GM12878 (cell line): Measurements from ENCODE around the gene HNRNPDL. TPM values are rescaled to one million over a fixed set of nuclear protein-coding genes. Genes with fewer than 3 reads are reported as not detected.

Experiments used
- DPF2 ChIP-seq: fragments of 450-650 bp; IDR thresholded peaks from 2 replicates; pipeline ENCODE4 v1.6.1; 2017; ENCODE audit warnings: mild to moderate bottlenecking
- EED ChIP-seq: sonication (generic); IDR thresholded peaks from 2 replicates; pipeline ENCODE4 v1.6.1; 2016; ENCODE audit warnings: antibody characterized with exemption, low read depth
- EP300 ChIP-seq, 2 experiments: fragments of 150-350 bp in 1 of 2; IDR thresholded peaks; 2 replicates each; pipeline ENCODE4 v1.6.1; 2011 to 2012; ENCODE audit warnings: low read depth in 2 of 2, low read length in 2 of 2, borderline replicate concordance in 1 of 2, improper control_type of control experiment in 1 of 2, inconsistent platforms in 1 of 2; ENCODE audit not compliant: control insufficient read depth in 1 of 2
- ESRRA ChIP-seq: IDR thresholded peaks from 2 replicates; pipeline ENCODE4 v1.6.1; 2012; ENCODE audit warnings: mild to moderate bottlenecking, low read length, improper control_type of control experiment
- HDAC6 ChIP-seq: fragments of 200-600 bp; sonication (generic); IDR thresholded peaks from one replicate; pipeline ENCODE4 v1.8.0; 2017; ENCODE audit warnings: antibody characterized with exemption; ENCODE audit not compliant: unreplicated experiment
- JUNB ChIP-seq: IDR thresholded peaks from 2 replicates; pipeline ENCODE4 v1.6.1; 2016; ENCODE audit warnings: antibody characterized with exemption, mild to moderate bottlenecking
- JUND ChIP-seq: IDR thresholded peaks from 2 replicates; pipeline ENCODE4 v1.6.1; 2012; ENCODE audit warnings: low read depth, mild to moderate bottlenecking, low read length, improper control_type of control experiment, moderate library complexity
- MTA2 ChIP-seq: fragments of 450-650 bp; IDR thresholded peaks from 2 replicates; pipeline ENCODE4 v1.6.1; 2016; ENCODE audit warnings: low read depth, mild to moderate bottlenecking, moderate library complexity
- MXI1 ChIP-seq: fragments of 150-350 bp; IDR thresholded peaks from 2 replicates; pipeline ENCODE4 v1.6.1; 2011; ENCODE audit warnings: low read depth, mild to moderate bottlenecking, inconsistent platforms, low read length, improper control_type of control experiment
- NFYA ChIP-seq: IDR thresholded peaks from 2 replicates; pipeline ENCODE4 v1.6.1; 2011; ENCODE audit warnings: low read depth, mild to moderate bottlenecking, low read length, improper control_type of control experiment, borderline replicate concordance
- NR2C1 ChIP-seq: fragments of 450-650 bp; IDR thresholded peaks from 2 replicates; pipeline ENCODE4 v1.6.1; 2017; ENCODE audit warnings: antibody characterized with exemption, mild to moderate bottlenecking, moderate library complexity
- RUNX3 ChIP-seq: IDR thresholded peaks from 2 replicates; pipeline ENCODE4 v1.6.1; 2012; ENCODE audit warnings: low read length, inconsistent platforms
- SMAD5 ChIP-seq: IDR thresholded peaks from 2 replicates; pipeline ENCODE4 v1.6.1; 2016; ENCODE audit warnings: antibody characterized with exemption, low read depth
- STAT3 ChIP-seq: IDR thresholded peaks from 2 replicates; pipeline ENCODE4 v1.6.1; 2011; ENCODE audit warnings: low read depth, low read length, improper control_type of control experiment
- polyA plus RNA-seq, 11 experiments: library from polyadenylated mRNA; depleted of rRNA in 4 of 11; unstranded in 6 of 11; stranded (reverse) in 5 of 11; fragments of >200 nt; fragmentation: Nextera tagmentation in 4 of 11; fragmentation: Illumina TruSeq in 1 of 11; extraction: Ambion mirVana in 4 of 11; extraction: Trizol in 1 of 11; gene quantifications; 1 replicate in 1 of 11; 2 replicates in 10 of 11; pipeline versions ENCODE4 v1.2.1 to v1.2.3, GENCODE V29; 2011 to 2016; ENCODE audit warnings: inconsistent platforms in 2 of 11, missing spikeins in 2 of 11, low read depth in 1 of 11
- total RNA-seq, 4 experiments: library from RNA; depleted of rRNA in 3 of 4; stranded (reverse); fragments of >200 nt in 3 of 4; fragmentation: Illumina TruSeq in 1 of 4; extraction: Trizol in 1 of 4; gene quantifications; 2 replicates each; pipeline versions ENCODE4 v1.2.1 to v1.2.3, GENCODE V29; 2013 to 2021
- TF ChIP-seq, protein P1 (sequence below): IDR thresholded peaks from 2 replicates; pipeline ENCODE4 v1.6.1; 2011; ENCODE audit warnings: low read depth, mild to moderate bottlenecking, low read length, moderate library complexity, borderline replicate concordance; ENCODE audit errors: extremely low read depth
- TF ChIP-seq, protein P2 (sequence below): fragments of 450-650 bp; IDR thresholded peaks from 2 replicates; pipeline ENCODE4 v1.6.1; 2017; ENCODE audit warnings: mild to moderate bottlenecking, low read depth, inconsistent platforms; ENCODE audit not compliant: poor library complexity, severe bottlenecking
- TF ChIP-seq, protein P3 (sequence below): IDR thresholded peaks from 2 replicates; pipeline ENCODE4 v1.6.1; 2011; ENCODE audit warnings: borderline replicate concordance, low read depth, mild to moderate bottlenecking, moderate library complexity, mixed read lengths, low read length; ENCODE audit not compliant: insufficient read depth; ENCODE audit errors: extremely low read length
- TF ChIP-seq, protein P4 (sequence below): IDR thresholded peaks from 2 replicates; pipeline ENCODE4 v1.6.1; 2012; ENCODE audit warnings: low read length, inconsistent platforms
- TF ChIP-seq, protein P5 (sequence below): IDR thresholded peaks from 2 replicates; pipeline ENCODE4 v1.6.1; 2012; ENCODE audit warnings: improper control_type of control experiment, low read depth, low read length; ENCODE audit not compliant: insufficient replicate concordance

Gene HNRNPDL
- total and polyA plus RNA-seq, 10 of the 15 experiments (the other 5 are each of a cell fraction or from before 2014, with no cell fraction given) = 217 to 510 (median 345) TPM

DNA sequence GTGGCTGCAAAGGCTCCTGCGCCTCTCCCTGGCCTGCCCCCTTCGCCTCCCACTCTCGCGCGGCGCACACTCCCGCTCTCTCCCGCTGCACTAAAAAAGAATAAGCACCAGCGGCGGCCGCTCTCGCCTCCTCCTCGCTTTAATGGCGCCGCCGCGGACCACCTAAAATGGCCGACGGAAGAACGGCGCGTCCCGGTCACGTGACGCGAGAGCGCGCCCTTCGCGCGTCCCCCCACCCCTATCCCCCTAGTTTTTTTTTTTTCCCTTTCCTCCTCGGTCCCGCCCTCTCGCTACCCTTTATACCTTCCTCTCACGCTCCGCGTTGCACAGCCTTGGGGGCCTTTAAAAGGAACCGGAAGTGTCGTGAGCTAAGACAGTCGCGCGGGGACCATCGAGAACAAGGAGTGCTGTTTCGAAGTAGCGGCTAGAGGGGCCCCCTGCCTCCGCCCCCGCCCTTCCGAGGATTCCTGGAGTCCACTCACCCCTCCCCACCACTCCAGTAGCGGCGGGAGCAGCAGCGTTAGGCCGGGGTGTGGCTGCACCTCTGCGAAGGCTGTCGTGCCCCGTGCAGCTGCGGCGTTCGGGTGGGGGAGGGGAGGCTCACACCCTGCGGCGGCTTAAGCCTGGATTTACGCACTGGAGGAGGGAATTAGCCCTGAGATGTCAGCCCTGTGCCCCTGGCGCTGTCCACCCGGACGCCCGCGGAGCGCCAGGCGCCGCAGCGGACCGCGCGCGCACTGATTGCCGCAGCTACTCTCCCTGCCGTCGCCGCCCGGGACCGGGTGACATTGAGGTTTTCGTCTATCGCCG lies 56.2 kb downstream of the HNRNPDL start, which contains the start of gene HNRNPD (continued):
- TF ChIP-seq, protein P1, sequence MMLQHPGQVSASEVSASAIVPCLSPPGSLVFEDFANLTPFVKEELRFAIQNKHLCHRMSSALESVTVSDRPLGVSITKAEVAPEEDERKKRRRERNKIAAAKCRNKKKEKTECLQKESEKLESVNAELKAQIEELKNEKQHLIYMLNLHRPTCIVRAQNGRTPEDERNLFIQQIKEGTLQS = peak; percentile 71; the same call in 1 of the 2 replicates
- TF ChIP-seq NR2C1 = peak; percentile 76
- no peak for TF ChIP-seq HDAC6
- TF ChIP-seq, protein P2, sequence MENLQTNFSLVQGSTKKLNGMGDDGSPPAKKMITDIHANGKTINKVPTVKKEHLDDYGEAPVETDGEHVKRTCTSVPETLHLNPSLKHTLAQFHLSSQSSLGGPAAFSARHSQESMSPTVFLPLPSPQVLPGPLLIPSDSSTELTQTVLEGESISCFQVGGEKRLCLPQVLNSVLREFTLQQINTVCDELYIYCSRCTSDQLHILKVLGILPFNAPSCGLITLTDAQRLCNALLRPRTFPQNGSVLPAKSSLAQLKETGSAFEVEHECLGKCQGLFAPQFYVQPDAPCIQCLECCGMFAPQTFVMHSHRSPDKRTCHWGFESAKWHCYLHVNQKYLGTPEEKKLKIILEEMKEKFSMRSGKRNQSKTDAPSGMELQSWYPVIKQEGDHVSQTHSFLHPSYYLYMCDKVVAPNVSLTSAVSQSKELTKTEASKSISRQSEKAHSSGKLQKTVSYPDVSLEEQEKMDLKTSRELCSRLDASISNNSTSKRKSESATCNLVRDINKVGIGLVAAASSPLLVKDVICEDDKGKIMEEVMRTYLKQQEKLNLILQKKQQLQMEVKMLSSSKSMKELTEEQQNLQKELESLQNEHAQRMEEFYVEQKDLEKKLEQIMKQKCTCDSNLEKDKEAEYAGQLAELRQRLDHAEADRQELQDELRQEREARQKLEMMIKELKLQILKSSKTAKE = no peak
- TF ChIP-seq MXI1 = peak; percentile 69
- TF ChIP-seq, protein P3, sequence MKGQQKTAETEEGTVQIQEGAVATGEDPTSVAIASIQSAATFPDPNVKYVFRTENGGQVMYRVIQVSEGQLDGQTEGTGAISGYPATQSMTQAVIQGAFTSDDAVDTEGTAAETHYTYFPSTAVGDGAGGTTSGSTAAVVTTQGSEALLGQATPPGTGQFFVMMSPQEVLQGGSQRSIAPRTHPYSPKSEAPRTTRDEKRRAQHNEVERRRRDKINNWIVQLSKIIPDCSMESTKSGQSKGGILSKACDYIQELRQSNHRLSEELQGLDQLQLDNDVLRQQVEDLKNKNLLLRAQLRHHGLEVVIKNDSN = peak; percentile 93
- TF ChIP-seq, protein P4, sequence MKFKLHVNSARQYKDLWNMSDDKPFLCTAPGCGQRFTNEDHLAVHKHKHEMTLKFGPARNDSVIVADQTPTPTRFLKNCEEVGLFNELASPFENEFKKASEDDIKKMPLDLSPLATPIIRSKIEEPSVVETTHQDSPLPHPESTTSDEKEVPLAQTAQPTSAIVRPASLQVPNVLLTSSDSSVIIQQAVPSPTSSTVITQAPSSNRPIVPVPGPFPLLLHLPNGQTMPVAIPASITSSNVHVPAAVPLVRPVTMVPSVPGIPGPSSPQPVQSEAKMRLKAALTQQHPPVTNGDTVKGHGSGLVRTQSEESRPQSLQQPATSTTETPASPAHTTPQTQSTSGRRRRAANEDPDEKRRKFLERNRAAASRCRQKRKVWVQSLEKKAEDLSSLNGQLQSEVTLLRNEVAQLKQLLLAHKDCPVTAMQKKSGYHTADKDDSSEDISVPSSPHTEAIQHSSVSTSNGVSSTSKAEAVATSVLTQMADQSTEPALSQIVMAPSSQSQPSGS = peak; percentile 65; the same call in 1 of the 2 replicates
- TF ChIP-seq SMAD5 = peak; percentile 72
- TF ChIP-seq, protein P5, sequence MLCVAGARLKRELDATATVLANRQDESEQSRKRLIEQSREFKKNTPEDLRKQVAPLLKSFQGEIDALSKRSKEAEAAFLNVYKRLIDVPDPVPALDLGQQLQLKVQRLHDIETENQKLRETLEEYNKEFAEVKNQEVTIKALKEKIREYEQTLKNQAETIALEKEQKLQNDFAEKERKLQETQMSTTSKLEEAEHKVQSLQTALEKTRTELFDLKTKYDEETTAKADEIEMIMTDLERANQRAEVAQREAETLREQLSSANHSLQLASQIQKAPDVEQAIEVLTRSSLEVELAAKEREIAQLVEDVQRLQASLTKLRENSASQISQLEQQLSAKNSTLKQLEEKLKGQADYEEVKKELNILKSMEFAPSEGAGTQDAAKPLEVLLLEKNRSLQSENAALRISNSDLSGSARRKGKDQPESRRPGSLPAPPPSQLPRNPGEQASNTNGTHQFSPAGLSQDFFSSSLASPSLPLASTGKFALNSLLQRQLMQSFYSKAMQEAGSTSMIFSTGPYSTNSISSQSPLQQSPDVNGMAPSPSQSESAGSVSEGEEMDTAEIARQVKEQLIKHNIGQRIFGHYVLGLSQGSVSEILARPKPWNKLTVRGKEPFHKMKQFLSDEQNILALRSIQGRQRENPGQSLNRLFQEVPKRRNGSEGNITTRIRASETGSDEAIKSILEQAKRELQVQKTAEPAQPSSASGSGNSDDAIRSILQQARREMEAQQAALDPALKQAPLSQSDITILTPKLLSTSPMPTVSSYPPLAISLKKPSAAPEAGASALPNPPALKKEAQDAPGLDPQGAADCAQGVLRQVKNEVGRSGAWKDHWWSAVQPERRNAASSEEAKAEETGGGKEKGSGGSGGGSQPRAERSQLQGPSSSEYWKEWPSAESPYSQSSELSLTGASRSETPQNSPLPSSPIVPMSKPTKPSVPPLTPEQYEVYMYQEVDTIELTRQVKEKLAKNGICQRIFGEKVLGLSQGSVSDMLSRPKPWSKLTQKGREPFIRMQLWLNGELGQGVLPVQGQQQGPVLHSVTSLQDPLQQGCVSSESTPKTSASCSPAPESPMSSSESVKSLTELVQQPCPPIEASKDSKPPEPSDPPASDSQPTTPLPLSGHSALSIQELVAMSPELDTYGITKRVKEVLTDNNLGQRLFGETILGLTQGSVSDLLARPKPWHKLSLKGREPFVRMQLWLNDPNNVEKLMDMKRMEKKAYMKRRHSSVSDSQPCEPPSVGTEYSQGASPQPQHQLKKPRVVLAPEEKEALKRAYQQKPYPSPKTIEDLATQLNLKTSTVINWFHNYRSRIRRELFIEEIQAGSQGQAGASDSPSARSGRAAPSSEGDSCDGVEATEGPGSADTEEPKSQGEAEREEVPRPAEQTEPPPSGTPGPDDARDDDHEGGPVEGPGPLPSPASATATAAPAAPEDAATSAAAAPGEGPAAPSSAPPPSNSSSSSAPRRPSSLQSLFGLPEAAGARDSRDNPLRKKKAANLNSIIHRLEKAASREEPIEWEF = no peak
- peak; percentile 74 for TF ChIP-seq EED
- no peak for TF ChIP-seq JUND
- no peak for TF ChIP-seq STAT3
- no peak for TF ChIP-seq MTA2
- no peak for TF ChIP-seq JUNB
- peak; percentile 54 for TF ChIP-seq DPF2
- TF ChIP-seq NFYA = no peak
- peak; percentile 55 for TF ChIP-seq RUNX3
- peak; percentile 81; the same call in 1 of the 2 replicates for TF ChIP-seq ESRRA
- TF ChIP-seq EP300 (IDR thresholded peaks at IDR 0.05; ENCODE audit: borderline replicate concordance in 1 of 2, control insufficient read depth in 1 of 2, low read depth in 2 of 2, low read length in 2 of 2) = peak in 1 of 2 experiments; percentile 28; a peak in 1 of 4 replicates
